ENCODE measurements around the gene RTF2. TPM values are rescaled to one million over a fixed set of nuclear protein-coding genes. Genes with fewer than 3 reads are reported as not detected.
"Not testable (repeated sequence)": the region's sequence is repeated elsewhere in the genome, so short reads cannot be mapped to it uniquely, and the experiment has no call there.

The RTF2 gene
- total and polyA plus RNA-seq, 9 donors = 90.9 to 130 (median 110) TPM

DNA sequence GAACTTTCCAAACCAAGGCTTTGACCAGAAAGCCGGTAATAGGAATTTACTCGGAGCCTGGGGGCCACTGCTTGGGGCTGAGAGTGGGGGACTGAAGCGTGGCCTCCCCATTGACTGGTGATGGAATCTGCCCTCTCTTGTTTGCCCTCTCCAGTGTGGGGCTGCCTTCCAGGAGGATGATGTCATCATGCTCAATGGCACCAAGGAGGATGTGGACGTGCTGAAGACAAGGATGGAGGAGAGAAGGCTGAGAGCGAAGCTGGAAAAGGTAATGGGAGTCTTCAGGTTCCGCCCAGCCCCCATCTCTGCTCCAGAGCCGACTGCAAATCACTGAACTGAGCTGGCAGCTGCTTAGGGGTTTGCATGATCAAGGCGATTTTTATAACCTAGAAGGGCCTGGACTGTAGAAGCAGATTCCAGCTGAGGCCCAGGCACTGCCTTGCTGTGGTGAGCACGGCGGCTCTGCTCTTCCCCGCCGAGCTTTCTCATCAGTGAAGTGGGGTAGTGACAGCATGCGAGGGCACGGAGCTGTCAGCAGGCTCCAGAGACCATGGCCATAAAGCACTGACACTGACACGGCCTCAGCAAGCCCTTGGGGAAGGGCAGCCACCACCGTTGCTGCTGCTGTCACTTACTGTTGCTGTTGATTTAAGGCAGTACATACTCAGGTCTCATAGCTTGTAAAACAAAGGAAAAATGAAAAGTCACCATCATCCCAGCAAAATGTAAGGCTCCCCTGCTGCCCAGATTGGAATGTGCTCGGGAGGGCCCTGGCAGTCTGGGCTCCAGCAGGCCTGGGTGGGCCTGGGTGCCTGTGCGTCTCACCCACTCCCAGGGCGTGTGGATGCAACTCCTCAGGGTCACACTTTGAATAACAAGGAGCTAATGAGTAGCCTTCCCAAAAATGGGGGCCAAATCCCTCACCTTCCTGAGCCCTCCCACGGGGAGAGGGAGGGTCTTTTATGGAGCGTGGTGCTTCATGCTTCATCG, 45.0 kb downstream of the RTF2 start:
- Histone ChIP-seq H3K36me3 (ENCODE audit: control insufficient read depth, insufficient read depth, low read length) (peaks cover 37% of the 10 kb centered on the region), H3K4me3 (ENCODE audit: low read length) (no peak overlapping the region), H3K9me3 (replicated peaks; ENCODE audit: control insufficient read depth, low read depth, low read length) (no peaks in the 10 kb centered on the region), H3K27me3 (ENCODE audit: control insufficient read depth, insufficient read depth, low read length) (no peaks in the 10 kb centered on the region), H3K4me1 (ENCODE audit: control insufficient read depth, insufficient read depth, low read length) (peaks cover 40% of the 10 kb centered on the region), H3K27ac (ENCODE audit: low read length) (peak overlapping the region; percentile 62)
- 63% methylated on average over 19 of the region's 22 CpGs for WGBS (ENCODE audit: insufficient coverage)
- DNase-seq = peak; percentile 16

DNA sequence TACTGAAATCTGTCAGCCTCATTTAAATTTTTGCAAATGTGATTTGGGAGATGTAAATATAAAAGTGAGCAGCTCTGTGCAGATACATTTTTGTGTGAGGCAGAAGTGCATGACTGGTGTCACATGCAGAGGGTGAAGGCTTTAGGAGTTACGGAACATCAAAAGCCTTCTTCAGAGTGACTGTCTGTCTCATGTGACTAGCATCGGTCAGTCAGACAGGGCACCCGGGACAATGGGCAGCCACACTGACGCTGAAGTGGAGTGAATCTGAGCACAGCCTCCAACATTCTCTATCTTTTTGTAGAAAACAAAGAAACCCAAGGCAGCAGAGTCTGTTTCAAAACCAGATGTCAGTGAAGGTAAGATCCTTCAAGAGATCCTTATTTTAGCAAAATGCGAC, 48.2 kb downstream of the RTF2 start:
- Histone ChIP-seq H3K4me3 (ENCODE audit: low read length) (no peak overlapping the region), H3K36me3 (ENCODE audit: control insufficient read depth, insufficient read depth, low read length) (peaks cover 60% of the 10 kb centered on the region), H3K27ac (ENCODE audit: low read length) (peak overlapping the region; percentile 57), H3K4me1 (ENCODE audit: control insufficient read depth, insufficient read depth, low read length) (peaks cover 40% of the 10 kb centered on the region), H3K27me3 (ENCODE audit: control insufficient read depth, insufficient read depth, low read length) (no peaks in the 10 kb centered on the region), H3K9me3 (replicated peaks; ENCODE audit: control insufficient read depth, low read depth, low read length) (peaks cover 15% of the 10 kb centered on the region)
- DNase-seq = no peak
- 72% methylated on average over 3 of the region's 5 CpGs for WGBS (ENCODE audit: insufficient coverage)

DNA sequence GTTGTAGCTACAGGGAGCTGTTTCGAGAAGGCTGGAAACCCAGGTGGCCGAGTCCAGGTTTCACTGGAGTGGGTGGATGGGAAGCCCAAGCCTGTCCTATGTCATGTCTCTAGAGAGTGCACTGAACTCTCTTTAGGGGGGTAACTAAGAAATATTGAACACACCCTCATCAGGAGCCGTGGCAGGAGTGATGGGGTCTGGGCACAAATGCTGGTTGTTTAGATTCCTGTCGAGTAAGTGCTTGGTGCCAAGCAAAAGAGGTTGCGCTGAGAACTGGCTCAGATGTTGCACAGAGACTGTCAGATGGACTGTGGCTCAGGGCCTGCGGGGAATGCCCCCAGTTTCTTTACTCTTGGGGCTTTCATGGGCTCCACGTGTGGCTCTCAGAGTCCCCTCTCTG, 48.8 kb downstream of the RTF2 start:
- peaks cover 58% of the 10 kb centered on the region for H3K36me3 ChIP-seq (ENCODE audit: control insufficient read depth, insufficient read depth, low read length)
- 83% methylated on average over 4 of the region's 7 CpGs for WGBS (ENCODE audit: insufficient coverage)

DNA sequence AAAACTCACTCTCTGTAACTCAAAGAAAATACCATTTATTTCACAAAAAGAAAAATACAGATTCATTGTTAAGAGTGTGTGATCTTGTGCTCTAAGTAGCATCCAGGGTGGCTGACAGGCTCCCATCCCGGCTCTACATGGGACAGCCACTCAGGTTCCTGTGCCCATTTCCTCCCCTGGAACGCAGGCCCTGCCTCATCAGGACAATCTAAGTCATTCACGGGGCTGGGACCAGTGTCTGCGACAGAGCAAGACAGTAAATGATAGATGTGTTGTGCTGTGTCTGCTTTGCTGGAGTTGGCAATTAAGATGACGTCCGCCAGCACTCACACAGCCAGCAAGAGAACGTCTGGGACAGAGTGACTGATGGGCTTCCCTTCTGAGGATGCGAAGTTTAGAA, 49.2 kb downstream of the RTF2 start:
- DNase-seq = no peak
- H3K9me3 ChIP-seq (replicated peaks; ENCODE audit: control insufficient read depth, low read depth, low read length) = peaks cover 15% of the 10 kb centered on the region
- no peaks in the 10 kb centered on the region for H3K27me3 ChIP-seq (ENCODE audit: control insufficient read depth, insufficient read depth, low read length)
- H3K27ac ChIP-seq (ENCODE audit: low read length) = peak overlapping the region; percentile 35
- H3K4me3 ChIP-seq (ENCODE audit: low read length) = no peak overlapping the region
- H3K36me3 ChIP-seq (ENCODE audit: control insufficient read depth, insufficient read depth, low read length) = peaks cover 54% of the 10 kb centered on the region
- 90% methylated on average over 3 of the region's 8 CpGs for WGBS (ENCODE audit: insufficient coverage)
- H3K4me1 ChIP-seq (ENCODE audit: control insufficient read depth, insufficient read depth, low read length) = peaks cover 38% of the 10 kb centered on the region

More for the DNA sequence above, 48.8 kb downstream of the RTF2 start:
- Histone ChIP-seq H3K27ac (ENCODE audit: low read length) (peak overlapping the region; percentile 57), H3K9me3 (replicated peaks; ENCODE audit: control insufficient read depth, low read depth, low read length) (peaks cover 15% of the 10 kb centered on the region), H3K4me3 (ENCODE audit: low read length) (no peak overlapping the region), H3K27me3 (ENCODE audit: control insufficient read depth, insufficient read depth, low read length) (no peaks in the 10 kb centered on the region), H3K4me1 (ENCODE audit: control insufficient read depth, insufficient read depth, low read length) (peaks cover 40% of the 10 kb centered on the region)
- no peak for DNase-seq

DNA sequence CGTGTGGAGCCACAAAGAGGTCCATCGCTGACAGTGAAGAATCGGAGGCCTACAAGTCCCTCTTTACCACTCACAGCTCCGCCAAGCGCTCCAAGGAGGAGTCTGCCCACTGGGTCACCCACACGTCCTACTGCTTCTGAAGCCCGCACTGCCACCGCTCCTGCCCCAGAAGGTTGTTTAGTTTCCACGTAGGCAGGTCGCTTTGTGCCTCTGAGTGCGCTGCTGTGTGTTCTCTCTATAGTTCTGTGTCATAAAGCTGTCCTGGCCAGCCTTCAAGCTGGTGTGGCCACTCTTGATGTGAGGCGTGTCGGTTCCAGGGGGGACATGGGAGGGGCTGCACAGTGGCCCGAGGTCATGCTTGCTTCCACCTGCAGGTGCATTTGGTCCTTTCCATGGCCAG, 49.7 kb downstream of the RTF2 start:
- Histone ChIP-seq H3K36me3 (ENCODE audit: control insufficient read depth, insufficient read depth, low read length) (peaks cover 49% of the 10 kb centered on the region), H3K27ac (ENCODE audit: low read length) (no peak overlapping the region), H3K4me1 (ENCODE audit: control insufficient read depth, insufficient read depth, low read length) (peaks cover 34% of the 10 kb centered on the region), H3K27me3 (ENCODE audit: control insufficient read depth, insufficient read depth, low read length) (no peaks in the 10 kb centered on the region), H3K9me3 (replicated peaks; ENCODE audit: control insufficient read depth, low read depth, low read length) (peaks cover 15% of the 10 kb centered on the region), H3K4me3 (ENCODE audit: low read length) (no peak overlapping the region)
- WGBS (ENCODE audit: insufficient coverage) = 86% methylated on average over 11 of the region's 14 CpGs
- DNase-seq = no peak

DNA sequence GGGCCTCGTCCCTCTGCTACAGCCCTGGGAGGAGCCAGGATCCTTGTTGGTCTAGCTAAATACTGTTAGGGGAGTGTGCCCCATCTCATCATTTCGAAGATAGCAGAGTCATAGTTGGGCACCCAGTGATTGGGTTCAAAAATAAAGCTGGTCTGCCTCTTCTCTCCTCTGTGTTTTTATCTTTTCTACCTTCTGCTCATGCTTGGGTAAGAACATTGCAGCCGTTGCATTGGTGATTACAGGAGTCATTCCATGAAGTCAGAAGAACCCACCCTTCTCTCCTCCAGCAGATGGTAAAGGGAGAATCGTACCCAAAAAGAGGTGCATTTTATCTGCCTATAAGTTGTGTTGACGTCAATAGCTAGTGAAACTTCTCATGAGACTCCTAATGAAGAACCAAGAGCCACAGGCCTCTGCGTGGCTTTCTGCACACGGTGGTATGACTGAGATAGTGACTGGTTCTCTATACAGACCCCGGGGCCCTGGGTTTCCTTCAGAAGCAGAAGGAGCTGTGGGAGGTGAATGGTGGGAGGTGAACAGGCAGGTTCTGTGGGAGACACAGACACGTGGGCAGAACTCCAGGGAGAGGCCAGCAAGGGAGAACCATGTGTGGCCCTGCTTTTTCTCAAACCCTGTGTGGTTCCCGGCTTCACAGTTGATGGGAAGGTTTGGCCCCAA, 50.4 kb downstream of the RTF2 start:
- WGBS (ENCODE audit: insufficient coverage) = 94% methylated on average over 5 of the region's 10 CpGs

DNA sequence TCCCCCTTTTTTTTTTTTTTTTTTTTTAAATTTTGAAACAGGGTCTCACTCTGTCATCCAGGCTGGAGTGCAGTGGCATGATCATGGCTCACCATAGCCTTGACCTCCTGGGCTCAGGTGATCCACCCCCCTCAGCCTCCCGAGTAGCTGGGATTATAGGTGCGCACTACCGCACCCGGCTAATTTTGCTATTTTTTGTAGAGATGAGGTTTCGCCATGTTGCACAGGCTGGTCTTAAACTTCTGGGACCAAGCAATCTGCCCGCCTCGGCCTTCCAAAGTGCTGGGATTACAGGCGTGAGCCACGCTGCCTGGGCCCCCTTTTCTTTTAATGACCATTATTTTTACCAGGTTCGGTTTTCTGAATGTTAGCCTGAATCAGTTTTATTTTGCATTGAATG, 51.1 kb downstream of the RTF2 start:
- Histone ChIP-seq H3K27me3 (ENCODE audit: control insufficient read depth, insufficient read depth, low read length) (no peaks in the 10 kb centered on the region), H3K4me3 (ENCODE audit: low read length) (no peak overlapping the region), H3K27ac (ENCODE audit: low read length) (no peak overlapping the region), H3K4me1 (ENCODE audit: control insufficient read depth, insufficient read depth, low read length) (peaks cover 21% of the 10 kb centered on the region), H3K36me3 (ENCODE audit: control insufficient read depth, insufficient read depth, low read length) (peaks cover 39% of the 10 kb centered on the region), H3K9me3 (replicated peaks; ENCODE audit: control insufficient read depth, low read depth, low read length) (peaks cover 15% of the 10 kb centered on the region)
- WGBS (ENCODE audit: insufficient coverage) = 100% methylated on average over 3 of the region's 10 CpGs
- no peak for DNase-seq

More for the DNA sequence above, 50.4 kb downstream of the RTF2 start:
- H3K27me3 ChIP-seq (ENCODE audit: control insufficient read depth, insufficient read depth, low read length) = no peaks in the 10 kb centered on the region
- H3K4me1 ChIP-seq (ENCODE audit: control insufficient read depth, insufficient read depth, low read length) = peaks cover 26% of the 10 kb centered on the region
- H3K4me3 ChIP-seq (ENCODE audit: low read length) = no peak overlapping the region
- H3K27ac ChIP-seq (ENCODE audit: low read length) = no peak overlapping the region
- DNase-seq = no peak
- H3K9me3 ChIP-seq (replicated peaks; ENCODE audit: control insufficient read depth, low read depth, low read length) = peaks cover 15% of the 10 kb centered on the region
- H3K36me3 ChIP-seq (ENCODE audit: control insufficient read depth, insufficient read depth, low read length) = peaks cover 42% of the 10 kb centered on the region

DNA sequence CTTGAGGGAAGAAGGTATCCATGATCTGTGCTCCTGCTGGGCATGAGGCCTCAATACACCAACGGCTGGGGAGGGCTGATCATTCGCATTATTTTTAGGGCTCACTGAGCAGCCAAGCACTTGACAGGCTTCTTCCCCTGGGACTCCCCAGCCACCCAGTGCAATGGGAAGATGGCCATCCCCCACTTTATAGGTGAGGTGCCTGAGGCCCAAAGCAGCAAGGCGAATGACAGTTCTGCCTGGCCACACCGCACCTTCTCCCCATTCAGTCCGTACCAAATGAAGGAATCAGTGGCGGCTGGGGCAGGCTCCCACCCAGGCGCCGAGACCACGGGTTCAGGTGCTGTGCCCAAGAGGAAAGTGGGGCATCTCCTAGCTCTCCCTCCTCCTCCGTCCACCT, 51.8 kb downstream of the RTF2 start:
- peaks cover 39% of the 10 kb centered on the region for H3K36me3 ChIP-seq (ENCODE audit: control insufficient read depth, insufficient read depth, low read length)

DNA sequence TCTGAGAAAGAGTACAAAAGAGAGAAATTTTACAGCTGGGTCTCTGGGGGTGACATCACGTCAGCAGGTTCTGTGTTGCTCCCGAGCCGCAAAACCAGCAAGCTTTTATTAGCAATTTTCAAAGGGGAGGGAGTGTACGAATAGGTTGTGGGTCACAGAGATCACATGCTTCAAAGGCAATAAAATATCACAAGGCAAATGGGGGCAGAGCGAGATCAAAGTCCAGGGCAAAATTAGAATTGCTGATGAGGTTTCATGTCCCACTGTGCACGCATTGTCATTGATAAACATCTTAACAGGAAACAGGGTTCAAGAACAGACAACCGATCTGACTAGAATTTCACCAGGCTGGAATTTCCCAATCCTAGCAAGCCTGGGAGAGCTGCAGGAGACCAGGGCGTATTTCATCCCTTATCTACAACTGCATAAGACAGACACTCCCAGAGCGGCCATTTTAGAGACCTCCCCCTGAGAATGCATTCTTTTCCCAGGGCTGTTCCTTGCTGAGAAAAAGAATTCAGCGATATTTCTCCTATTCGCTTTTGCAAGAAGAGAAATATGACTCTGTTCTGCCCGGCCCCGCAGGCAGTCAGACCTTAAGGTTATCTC, 52.4 kb downstream of the RTF2 start:
- not testable (repeated sequence) for DNase-seq; H3K27ac ChIP-seq (ENCODE audit: low read length); H3K4me3 ChIP-seq (ENCODE audit: low read length); H3K27me3 ChIP-seq (ENCODE audit: control insufficient read depth, insufficient read depth, low read length)
- 85% methylated on average over 6 of the region's 13 CpGs for WGBS (ENCODE audit: insufficient coverage)
- peaks cover 14% of the 10 kb centered on the region for H3K4me1 ChIP-seq (ENCODE audit: control insufficient read depth, insufficient read depth, low read length)
- H3K36me3 ChIP-seq (ENCODE audit: control insufficient read depth, insufficient read depth, low read length) = peaks cover 39% of the 10 kb centered on the region
- peaks cover 15% of the 10 kb centered on the region for H3K9me3 ChIP-seq (replicated peaks; ENCODE audit: control insufficient read depth, low read depth, low read length)

More for the DNA sequence above, 51.8 kb downstream of the RTF2 start:
- Histone ChIP-seq H3K27me3 (ENCODE audit: control insufficient read depth, insufficient read depth, low read length) (no peaks in the 10 kb centered on the region), H3K9me3 (replicated peaks; ENCODE audit: control insufficient read depth, low read depth, low read length) (peaks cover 15% of the 10 kb centered on the region), H3K27ac (ENCODE audit: low read length) (no peak overlapping the region), H3K4me3 (ENCODE audit: low read length) (no peak overlapping the region), H3K4me1 (ENCODE audit: control insufficient read depth, insufficient read depth, low read length) (peaks cover 18% of the 10 kb centered on the region)
- WGBS (ENCODE audit: insufficient coverage) = 98% methylated on average over 9 of the region's 10 CpGs
- no peak for DNase-seq

DNA sequence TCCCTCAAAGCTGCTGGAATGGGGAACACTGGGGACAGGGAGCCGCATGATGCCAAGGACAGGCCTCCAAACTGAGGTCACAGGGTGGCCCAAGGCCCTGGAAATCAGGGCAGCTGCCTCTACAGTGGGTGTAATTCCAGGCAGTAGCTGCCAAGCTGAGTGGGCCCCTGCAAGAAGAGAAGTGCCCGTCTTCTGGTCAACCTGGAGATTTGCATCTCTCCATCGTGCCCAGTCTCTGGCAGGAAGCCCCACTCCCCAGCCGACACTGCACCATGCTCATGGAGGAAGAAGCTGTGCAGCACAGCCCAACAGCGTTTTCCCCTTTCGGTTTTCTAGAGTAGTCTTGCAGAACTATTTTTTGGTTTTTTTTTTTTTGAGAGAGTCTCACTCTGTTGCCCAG, 53.9 kb downstream of the RTF2 start:
- Histone ChIP-seq H3K36me3 (ENCODE audit: control insufficient read depth, insufficient read depth, low read length) (peaks cover 34% of the 10 kb centered on the region), H3K27me3 (ENCODE audit: control insufficient read depth, insufficient read depth, low read length) (no peaks in the 10 kb centered on the region), H3K27ac (ENCODE audit: low read length) (no peak overlapping the region), H3K4me3 (ENCODE audit: low read length) (no peak overlapping the region), H3K9me3 (replicated peaks; ENCODE audit: control insufficient read depth, low read depth, low read length) (peaks cover 15% of the 10 kb centered on the region), H3K4me1 (ENCODE audit: control insufficient read depth, insufficient read depth, low read length) (peaks cover 4% of the 10 kb centered on the region)
- DNase-seq = no peak
- WGBS (ENCODE audit: insufficient coverage) = 86% methylated on average over 4 of the region's 6 CpGs

Data from muscle of leg (tissue), 11 donors.